NCI-H345 treated with DMSO at 0.1 percent for 48 hours (cell line): Measurements from ENCODE around the gene CTIF.

Experiments
- DNase-seq: peaks from one replicate; lab custom pipeline; 2025; ENCODE audit not compliant: unreplicated experiment; lab: John Stamatoyannopoulos, UW

CTIF gene

GRCh38 chr18:48617844-48618497 is 79.1 kb downstream of the CTIF start:
- no peak for DNase-seq

DNA sequence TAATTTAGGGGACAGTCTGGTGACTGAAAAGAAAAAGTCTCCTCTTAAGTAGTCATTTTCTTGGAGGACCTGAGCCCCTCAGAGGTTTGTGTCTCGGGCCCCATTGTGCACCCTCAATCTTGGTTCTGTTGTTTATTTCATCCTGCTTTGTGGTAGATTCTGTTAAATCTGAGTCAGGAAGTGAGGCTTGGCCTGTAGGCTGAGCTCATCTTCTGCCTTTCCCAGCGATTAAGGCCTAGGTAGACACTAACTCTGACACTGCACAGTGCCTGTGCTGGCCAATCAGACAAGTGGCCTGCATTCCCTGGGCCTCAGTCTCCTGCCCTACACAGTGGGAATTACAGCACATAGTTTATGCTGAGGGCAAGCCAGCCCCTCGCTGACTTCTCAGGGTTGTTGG is 80.2 kb downstream of the CTIF start:
- DNase-seq, result no peak

GRCh38 chr18:48619501-48619900 is 80.7 kb downstream of the CTIF start:
- DNase-seq, result no peak

DNA sequence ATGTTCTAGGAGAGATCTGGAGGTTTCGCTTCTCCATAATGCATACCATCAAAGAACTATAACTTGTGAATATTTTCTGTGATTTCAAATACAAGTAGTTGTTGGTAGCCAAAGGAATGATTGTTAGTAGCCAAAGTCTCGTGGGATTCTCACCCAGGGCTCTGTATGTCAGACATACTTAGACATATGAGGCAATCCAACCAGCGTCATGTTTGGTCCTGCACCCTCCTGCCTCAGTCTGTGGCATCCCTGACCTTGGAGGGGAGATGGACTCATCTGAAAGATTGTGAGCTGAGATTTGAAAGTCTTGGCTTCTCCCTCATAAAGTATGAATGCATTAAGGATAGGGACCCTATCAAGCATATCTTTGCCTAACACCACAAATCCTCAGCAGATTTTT is 81.2 kb downstream of the CTIF start:
- no peak for DNase-seq

GRCh38 chr18:48621240-48621639 is 82.4 kb downstream of the CTIF start:
- no peak for DNase-seq

- DNase-seq, result no peak
These were observed 83.2 kb downstream of the CTIF start for GRCh38 chr18:48621815-48622555.

DNA sequence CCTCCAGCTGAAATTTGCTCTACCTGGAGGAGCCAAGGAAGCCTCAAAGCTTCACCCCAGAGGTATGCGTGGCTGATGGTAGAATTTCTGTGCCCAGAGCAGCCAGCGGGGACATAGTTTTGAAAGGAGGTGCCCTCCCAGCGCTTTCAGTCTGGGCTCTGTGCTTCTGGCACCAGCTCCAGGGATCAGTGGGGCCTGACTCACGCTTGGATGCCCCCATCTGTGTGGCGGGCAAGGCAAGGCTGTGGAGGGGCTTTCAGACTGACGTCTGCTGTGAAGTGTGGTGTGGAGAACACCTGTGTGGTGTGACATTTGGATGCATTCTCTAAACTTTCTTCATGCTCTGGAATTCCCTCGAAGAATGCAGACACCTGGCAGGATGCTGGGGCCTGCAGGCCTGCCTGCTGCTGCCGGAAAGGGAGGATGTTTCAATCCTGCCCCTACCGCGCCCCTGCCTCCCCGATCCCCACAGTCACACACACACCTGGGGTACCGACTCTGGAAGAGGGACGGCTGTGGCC is 84.1 kb downstream of the CTIF start:
- no peak for DNase-seq

GRCh38 chr18:48623468-48624235 is 84.8 kb downstream of the CTIF start:
- no peak for DNase-seq

- no peak for DNase-seq
These were observed 86.0 kb downstream of the CTIF start for GRCh38 chr18:48624856-48625255.

DNA sequence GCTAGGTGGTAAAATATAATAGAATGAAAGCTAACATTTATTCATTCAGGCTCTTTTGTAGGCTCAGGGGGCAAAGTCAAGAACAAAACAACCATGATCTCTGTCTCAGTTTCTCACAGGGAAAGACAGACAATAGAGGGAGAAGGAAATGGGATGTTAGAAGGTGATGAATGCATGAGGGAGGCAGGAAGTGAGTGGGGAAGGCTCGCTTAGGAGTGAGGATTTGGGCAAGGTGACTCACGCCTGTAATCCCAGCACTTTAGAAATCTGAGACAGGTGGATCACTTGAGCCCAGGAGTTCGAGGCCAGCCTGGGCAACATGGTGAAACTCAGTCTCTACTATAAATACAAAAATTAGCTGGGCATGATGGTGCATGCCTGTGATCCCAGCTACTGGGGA is 88.4 kb downstream of the CTIF start:
- no peak for DNase-seq

- no peak for DNase-seq
These were observed 91.0 kb downstream of the CTIF start for GRCh38 chr18:48629730-48630324.

DNA sequence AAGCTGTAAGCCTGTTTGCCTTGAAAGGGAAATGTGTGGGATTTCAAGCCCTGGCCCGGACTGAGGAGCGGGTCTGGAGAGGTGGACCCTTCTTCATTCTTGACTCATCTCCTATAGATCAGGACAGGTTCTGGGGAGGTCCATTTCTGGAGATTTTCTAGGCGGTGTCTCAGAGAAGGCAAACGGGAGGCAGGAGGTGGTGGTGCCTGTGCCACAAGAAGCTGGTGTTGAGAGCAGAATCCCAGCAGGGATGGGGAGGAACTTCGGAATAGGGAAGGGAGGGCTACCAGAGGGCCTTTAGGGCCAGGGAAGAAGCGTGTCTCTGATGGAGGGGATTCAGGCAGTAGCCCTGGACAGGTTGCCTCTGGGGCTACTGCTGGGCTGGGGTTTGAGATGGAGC is 93.0 kb downstream of the CTIF start:
- DNase-seq, result no peak

GRCh38 chr18:48632676-48633257 is 93.9 kb downstream of the CTIF start:
- no peak for DNase-seq

DNA sequence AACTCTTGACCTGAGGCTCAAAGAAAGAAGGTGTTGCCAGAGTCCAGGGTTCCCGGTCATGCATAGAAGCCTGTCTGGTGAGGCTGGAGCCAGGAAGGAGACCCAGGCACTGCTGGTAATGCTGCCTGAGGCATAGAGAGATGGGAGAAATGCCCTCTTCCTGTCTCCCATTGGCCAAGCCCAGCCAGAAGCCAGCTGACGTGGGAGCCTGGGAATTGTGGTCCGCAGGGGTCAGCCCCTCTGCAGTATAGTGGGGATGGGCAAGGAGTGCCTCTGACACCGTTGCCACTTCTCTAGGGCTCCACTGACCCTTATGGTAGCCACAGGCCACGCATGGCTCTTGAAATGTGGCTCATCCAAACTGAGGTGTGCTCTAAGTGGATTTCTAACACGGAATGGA is 95.7 kb downstream of the CTIF start:
- no peak for DNase-seq

GRCh38 chr18:48634975-48635374 is 96.1 kb downstream of the CTIF start:
- no peak for DNase-seq

DNA sequence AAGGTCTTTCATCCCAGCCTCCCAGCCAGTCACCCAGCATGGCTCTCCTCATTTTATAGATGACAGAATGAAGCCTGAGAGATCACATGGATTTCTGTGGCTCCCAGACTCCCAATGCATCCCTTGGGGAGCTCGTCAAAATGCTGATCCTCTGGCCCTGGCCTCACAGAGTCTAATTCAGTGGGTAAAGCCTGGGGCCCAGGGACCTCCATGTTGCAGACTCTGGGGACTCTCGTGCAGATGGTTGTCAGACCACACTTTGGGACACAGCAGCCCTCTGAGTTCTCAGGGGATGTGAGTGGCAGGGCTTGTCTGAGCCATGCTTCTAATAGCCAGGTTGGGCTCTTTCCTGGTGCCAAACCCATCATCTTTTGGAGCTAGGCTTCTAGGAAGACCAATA is 97.0 kb downstream of the CTIF start:
- no peak for DNase-seq

DNA sequence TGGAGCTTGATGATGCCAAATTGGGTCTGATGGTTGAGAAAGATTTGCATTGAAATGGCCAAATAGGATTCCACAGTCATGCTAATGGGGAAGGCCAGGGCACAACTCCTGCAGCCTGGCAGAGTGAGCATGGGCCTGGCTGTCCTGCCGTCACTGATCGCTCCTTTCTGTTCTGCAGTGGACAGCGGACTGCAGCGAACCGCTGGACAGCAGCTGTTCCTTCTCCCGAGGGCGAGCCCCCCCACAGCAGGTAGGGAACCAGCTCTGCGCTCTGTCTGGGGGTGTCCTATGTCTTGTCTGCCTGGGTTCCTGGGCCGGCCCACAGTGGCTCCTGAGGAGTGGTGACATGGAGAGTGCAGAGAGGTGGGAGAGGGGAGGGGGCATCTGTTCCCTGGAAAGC is 97.6 kb downstream of the CTIF start:
- no peak for DNase-seq

- DNase-seq, result no peak
These were observed 98.5 kb downstream of the CTIF start for GRCh38 chr18:48637081-48637990.

DNA sequence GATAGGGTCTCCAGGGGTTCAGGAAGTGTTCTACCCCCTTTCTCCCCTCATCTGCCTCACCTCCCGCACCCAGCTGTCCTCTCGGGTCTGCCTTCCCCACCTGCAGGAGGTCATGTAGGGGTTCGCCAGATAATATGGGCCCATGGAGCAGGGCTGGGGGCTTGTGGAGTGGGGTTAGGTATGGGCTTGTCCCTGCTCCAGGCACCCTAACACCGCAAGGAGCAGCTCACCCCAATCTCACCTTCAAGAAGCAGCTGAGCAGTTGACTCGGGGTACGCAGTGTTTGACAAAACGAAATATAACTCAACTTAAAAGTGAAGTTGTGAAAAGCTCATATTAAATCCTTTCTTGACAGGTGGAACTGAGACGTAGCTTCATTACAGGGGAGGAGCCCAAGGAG is 99.6 kb downstream of the CTIF start:
- no peak for DNase-seq
